DMS 273 treated with DMSO at 0.1 percent for 48 hours (cell line): ENCODE results near the gene LRRC1.

Experiments
- DNase-seq: peaks from one replicate; lab custom pipeline; 2025; lab: John Stamatoyannopoulos, UW

The LRRC1 gene

GRCh38 chr6:53846250-53846649 is 51.4 kb downstream of the LRRC1 start:
- DNase-seq, result no peak

GRCh38 chr6:53847796-53848314 is 53.0 kb downstream of the LRRC1 start:
- DNase-seq, result no peak

- DNase-seq, result no peak
Measured at GRCh38 chr6:53850527-53850926, 55.7 kb downstream of the LRRC1 start.

- DNase-seq, result no peak
Measured at GRCh38 chr6:53851561-53851960, 56.8 kb downstream of the LRRC1 start.

GRCh38 chr6:53852805-53853204 is 58.0 kb downstream of the LRRC1 start:
- no peak for DNase-seq

- DNase-seq, result no peak
Measured at GRCh38 chr6:53854843-53855567, 60.2 kb downstream of the LRRC1 start.

GRCh38 chr6:53855940-53856339 is 61.1 kb downstream of the LRRC1 start:
- DNase-seq, result no peak

GRCh38 chr6:53857318-53858094 is 62.7 kb downstream of the LRRC1 start:
- DNase-seq, result no peak

- no peak for DNase-seq
Measured at GRCh38 chr6:53858196-53858595, 63.4 kb downstream of the LRRC1 start.

- no peak for DNase-seq
Measured at GRCh38 chr6:53858913-53859312, 64.1 kb downstream of the LRRC1 start.

- DNase-seq, result no peak
Measured at GRCh38 chr6:53860511-53860910, 65.7 kb downstream of the LRRC1 start.

- DNase-seq, result no peak
Measured at GRCh38 chr6:53861518-53861917, 66.7 kb downstream of the LRRC1 start.

GRCh38 chr6:53862662-53863462 is 68.1 kb downstream of the LRRC1 start:
- DNase-seq, result no peak

GRCh38 chr6:53864781-53865180 is 70.0 kb downstream of the LRRC1 start:
- DNase-seq, result no peak

GRCh38 chr6:53866226-53866625 is 71.4 kb downstream of the LRRC1 start:
- no peak for DNase-seq

GRCh38 chr6:53868626-53869025 is 73.8 kb downstream of the LRRC1 start:
- DNase-seq, result peak; percentile 27

GRCh38 chr6:53869964-53870363 is 75.2 kb downstream of the LRRC1 start:
- no peak for DNase-seq

- DNase-seq, result no peak
Measured at GRCh38 chr6:53873922-53874321, 79.1 kb downstream of the LRRC1 start.

GRCh38 chr6:53874964-53875363 is 80.2 kb downstream of the LRRC1 start:
- DNase-seq, result no peak

- DNase-seq, result no peak
Measured at GRCh38 chr6:53877151-53877550, 82.3 kb downstream of the LRRC1 start.

GRCh38 chr6:53878808-53879207 is 84.0 kb downstream of the LRRC1 start:
- DNase-seq, result no peak

GRCh38 chr6:53879608-53880007 is 84.8 kb downstream of the LRRC1 start:
- no peak for DNase-seq
